A549 (cell line): ENCODE measurements around the gene RAVER1. TPM values are rescaled to one million over a fixed set of nuclear protein-coding genes. Genes with fewer than 3 reads are reported as not detected.
A peak's percentile ranks its signal among the peaks of the same experiment; 100 is the strongest.

Source experiments
- ATAC-seq, 2 experiments: fragments of 200-7000 bp in 1 of 2; fragments of >200 bp in 1 of 2; cut with Nextera tagmentation in 1 of 2; cut with Tn5 transposase in 1 of 2; 3 replicates each; pipeline versions ENCODE4 v1.8.0 to v1.9.1; 2018 to 2020; ENCODE audit warnings: mild to moderate bottlenecking in 1 of 2, moderate library complexity in 1 of 2
- CTCF ChIA-PET: fragments of 300-600 bp; sonication (Branson Sonifier 250); formaldehyde crosslinking; extraction: SDS; loops from one replicate; lab custom pipeline; 2021; ENCODE audit warnings: antibody characterized with exemption, inconsistent platforms; lab: Yijun Ruan, JAX
- POLR2A ChIA-PET: fragments of 350-600 bp; formaldehyde crosslinking; extraction: SDS; loops from one replicate; lab custom pipeline; 2021; ENCODE audit warnings: antibody characterized with exemption, inconsistent platforms; lab: Yijun Ruan, JAX
- DNase-seq, 2 experiments: peaks; one replicate each; pipeline versions ENCODE4 v3.0.0 to v3.0.0-alpha.2; 2011 to 2016; ENCODE audit warnings: low read depth in 1 of 2, low spot score in 1 of 2
- FAIRE-seq: peaks from 2 replicates; lab custom pipeline; 2011; peaks lifted over from hg19 to GRCh38; lab: Jason Lieb, UNC
- H3K27ac ChIP-seq, 2 experiments: fragments of >200 bp; sonication (Bioruptor Twin); formaldehyde crosslinking; 3 replicates each; pipeline ENCODE4 v1.5.1; 2016 to 2017
- H3K4me1 ChIP-seq: fragments of >200 bp; sonication (Bioruptor Twin); formaldehyde crosslinking; 3 replicates; pipeline ENCODE4 v1.6.1; 2016
- H3K4me2 ChIP-seq: fragments of >200 bp; sonication (Bioruptor Twin); formaldehyde crosslinking; 3 replicates; pipeline ENCODE4 v1.6.1; 2016
- H3K4me3 ChIP-seq: fragments of >200 bp; sonication (Bioruptor Twin); formaldehyde crosslinking; 3 replicates; pipeline ENCODE4 v1.5.1; 2016
- H3K9me3 ChIP-seq: fragments of >200 bp; sonication (Bioruptor Twin); formaldehyde crosslinking; 3 replicates; pipeline ENCODE4 v1.6.1; 2016
- ATOH8 ChIP-seq: fragments of 250-450 bp; sonication (Bioruptor Pico); IDR thresholded peaks from 2 replicates; pipeline ENCODE4 v1.5.0; 2020; ENCODE audit warnings: low read depth, mild to moderate bottlenecking, moderate library complexity
- BCL3 ChIP-seq: fragments of >200 bp; sonication (Bioruptor Twin); formaldehyde crosslinking; IDR thresholded peaks from 3 replicates; pipeline ENCODE4 v1.6.1; 2016
- BHLHE40 ChIP-seq: IDR thresholded peaks from 2 replicates; pipeline ENCODE4 v1.6.1; 2012; ENCODE audit warnings: low read depth, low read length, inconsistent platforms
- CBX2 ChIP-seq: fragments of 200-600 bp; sonication (generic); IDR thresholded peaks from 2 replicates; pipeline ENCODE4 v1.6.1; 2016; ENCODE audit warnings: low read depth, mild to moderate bottlenecking, borderline replicate concordance
- CEBPB ChIP-seq, 2 experiments: fragments of >200 bp in 1 of 2; sonication (Bioruptor Twin) in 1 of 2; formaldehyde crosslinking in 1 of 2; IDR thresholded peaks; 2 replicates each; pipeline ENCODE4 v1.6.1; 2012 to 2016
- CHD2 ChIP-seq: fragments of 150-350 bp; IDR thresholded peaks from 2 replicates; pipeline ENCODE4 v1.6.1; 2014; ENCODE audit warnings: low read length; ENCODE audit not compliant: partially characterized antibody
- EP300 ChIP-seq, 2 experiments: fragments of >200 bp; sonication (Bioruptor Twin); formaldehyde crosslinking; IDR thresholded peaks; 2 replicates in 1 of 2; 3 replicates in 1 of 2; pipeline ENCODE4 v1.6.1; 2016 to 2017
- FOSB ChIP-seq: fragments of 250-450 bp; sonication (Bioruptor Pico); IDR thresholded peaks from 2 replicates; pipeline ENCODE4 v1.5.0; 2020; ENCODE audit warnings: mild to moderate bottlenecking, moderate library complexity
- FOXS1 ChIP-seq: fragments of 250-450 bp; sonication (Bioruptor Pico); IDR thresholded peaks from 2 replicates; pipeline ENCODE4 v1.5.0; 2020; ENCODE audit warnings: mild to moderate bottlenecking, moderate library complexity
- HDAC2 ChIP-seq: fragments of 200-600 bp; sonication (generic); IDR thresholded peaks from 2 replicates; pipeline ENCODE4 v1.6.1; 2016
- HMGXB4 ChIP-seq: fragments of 250-450 bp; sonication (Bioruptor Pico); IDR thresholded peaks from 2 replicates; pipeline ENCODE4 v1.5.0; 2021; ENCODE audit warnings: mild to moderate bottlenecking, moderate library complexity, borderline replicate concordance
- HOXB5 ChIP-seq: fragments of 250-450 bp; sonication (Bioruptor Pico); IDR thresholded peaks from 2 replicates; pipeline ENCODE4 v1.5.0; 2020; ENCODE audit warnings: mild to moderate bottlenecking, moderate library complexity
- JUN ChIP-seq, 2 experiments: fragments of >200 bp; sonication (Bioruptor Twin); formaldehyde crosslinking; IDR thresholded peaks; 2 replicates in 1 of 2; 3 replicates in 1 of 2; pipeline ENCODE4 v1.6.1; 2016 to 2017
- MAZ ChIP-seq: fragments of 150-350 bp; IDR thresholded peaks from 2 replicates; pipeline ENCODE4 v1.6.1; 2014; ENCODE audit warnings: antibody characterized with exemption, low read depth, low read length, borderline replicate concordance
- NPAS2 ChIP-seq: fragments of 250-450 bp; sonication (Bioruptor Pico); IDR thresholded peaks from 2 replicates; pipeline ENCODE4 v1.8.0; 2022; ENCODE audit warnings: mild to moderate bottlenecking, moderate library complexity, borderline replicate concordance
- POLR2A ChIP-seq: IDR thresholded peaks from 2 replicates; pipeline ENCODE4 v1.6.1; 2012; ENCODE audit warnings: mild to moderate bottlenecking, low read length
- RAD21 ChIP-seq, 2 experiments: fragments of >200 bp in 1 of 2; sonication (Bioruptor Twin) in 1 of 2; formaldehyde crosslinking in 1 of 2; IDR thresholded peaks in 1 of 2; conservative IDR thresholded peaks in 1 of 2; 2 replicates in 1 of 2; 3 replicates in 1 of 2; pipeline ENCODE4 v1.6.1; 2012 to 2018; ENCODE audit warnings: inconsistent platforms in 1 of 2
- RCOR1 ChIP-seq: fragments of 150-350 bp; IDR thresholded peaks from 2 replicates; pipeline ENCODE4 v1.6.1; 2014; ENCODE audit warnings: antibody characterized with exemption, low read length, low read depth
- SMC3 ChIP-seq: fragments of >200 bp; sonication (Bioruptor Twin); formaldehyde crosslinking; IDR thresholded peaks from 3 replicates; pipeline ENCODE4 v1.6.1; 2018; ENCODE audit warnings: inconsistent platforms
- SREBF2 ChIP-seq: fragments of 450-650 bp; IDR thresholded peaks from 2 replicates; pipeline ENCODE4 v1.6.1; 2014; ENCODE audit warnings: mild to moderate bottlenecking, moderate library complexity
- TP53 ChIP-seq: fragments of 250-450 bp; sonication (Bioruptor Pico); IDR thresholded peaks from 2 replicates; pipeline ENCODE4 v1.5.0; 2021; ENCODE audit warnings: mild to moderate bottlenecking, moderate library complexity
- ZC3H11A ChIP-seq: fragments of 450-650 bp; IDR thresholded peaks from 2 replicates; pipeline ENCODE4 v1.6.1; 2014; ENCODE audit warnings: antibody characterized with exemption, mild to moderate bottlenecking
- ZFP36 ChIP-seq: fragments of 450-650 bp; IDR thresholded peaks from 2 replicates; pipeline ENCODE4 v1.6.1; 2014; ENCODE audit warnings: borderline replicate concordance; ENCODE audit not compliant: partially characterized antibody
- WGBS: methylation state at CpG from one replicate; pipeline ENCODE4 v1.1.6; 2017; ENCODE audit errors: missing lambda C conversion rate; 5-methylcytosine and 5-hydroxymethylcytosine counted together
- polyA plus RNA-seq, 4 experiments: library from polyadenylated mRNA; depleted of rRNA in 3 of 4; stranded (reverse); fragments of >200 nt; fragmentation: RNase III in 1 of 4; extraction: RNeasy Plus Mini Kit Qiagen cat#74134 plus additional on column Dnase treatment in 1 of 4; gene quantifications; 2 replicates in 3 of 4; 3 replicates in 1 of 4; pipeline ENCODE4 v1.2.3, GENCODE V29; 2011 to 2017

The RAVER1 gene
- polyA plus RNA-seq, 2 of the 4 experiments (the other 2 are of a cell fraction), result 1.8 to 22.1 TPM

DNA sequence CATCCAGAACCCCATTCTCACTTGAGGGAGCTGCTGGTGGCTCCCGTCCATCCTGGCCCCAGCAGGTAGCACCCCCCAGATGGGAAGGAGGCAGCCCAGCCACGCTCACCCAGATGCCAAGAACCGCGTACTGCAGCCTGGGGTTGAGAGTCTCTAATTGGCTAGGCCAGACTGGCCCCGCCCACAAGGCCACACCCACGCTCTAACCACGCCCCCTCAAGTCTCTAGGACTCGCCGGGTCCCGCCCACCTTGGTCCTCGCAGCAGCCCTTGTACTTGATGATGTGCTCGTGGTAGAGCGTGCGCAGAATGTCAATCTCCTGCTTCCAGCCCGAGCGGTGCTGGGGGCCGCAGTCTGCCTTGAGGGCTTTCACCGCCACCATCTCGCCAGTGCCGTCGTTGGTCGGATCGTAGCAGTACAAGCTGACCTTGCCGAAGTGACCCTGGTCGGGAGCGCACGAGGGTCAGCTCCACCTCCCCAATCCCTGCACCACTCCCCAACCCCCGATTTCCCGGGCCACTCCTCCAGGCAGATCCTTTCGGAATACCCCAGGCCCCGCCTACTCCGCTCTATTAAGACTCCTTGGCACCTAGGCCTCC lies 20.6 kb upstream of the RAVER1 start (continued):
- TF ChIP-seq RAD21 (conservative IDR thresholded peaks at IDR 0.05 in 1 of 2, IDR thresholded peaks at IDR 0.05 in 1 of 2) (no peak), HDAC2 (no peak), SMC3 (no peak), ZC3H11A (no peak), ATOH8 (CRISPR knock-in tag) (no peak), BCL3 (no peak)

GRCh38 chr19:10352764-10353671 lies 19.7 kb upstream of the RAVER1 start:
- CTCF ChIA-PET, result interaction anchor here (1.0 kb wide), 1 partner anchor 9 kb away, joined by 3 read pairs; no protein-coding TSS in a partner anchor
- peak; percentile 39 to 48; a peak in 4 of 6 replicates for ATAC-seq
- DNase-seq, result no peak
- TF ChIP-seq BCL3 (no peak), RCOR1 (no peak), FOSB (CRISPR knock-in tag) (no peak), RAD21 (conservative IDR thresholded peaks at IDR 0.05 in 1 of 2, IDR thresholded peaks at IDR 0.05 in 1 of 2) (no peak), HOXB5 (CRISPR knock-in tag) (no peak), CEBPB (IDR thresholded peaks at IDR 0.05) (no peak), HDAC2 (no peak), NPAS2 (CRISPR knock-in tag) (no peak), SREBF2 (no peak), EP300 (IDR thresholded peaks at IDR 0.05) (no peak), FOXS1 (CRISPR knock-in tag) (no peak), POLR2A (no peak), HMGXB4 (CRISPR knock-in tag) (no peak), BHLHE40 (no peak), JUN (IDR thresholded peaks at IDR 0.05) (no peak), CBX2 (no peak), MAZ (no peak), TP53 (CRISPR knock-in tag) (no peak), ZFP36 (no peak), CHD2 (no peak)
- TF ChIP-seq, all 56 proteins: peak for 0
- no peak overlapping the region for H3K27ac ChIP-seq
- WGBS, result 91% methylated on average over 35 of the region's 63 CpGs
- POLR2A ChIA-PET, result no interaction called here
- no peak for FAIRE-seq
- no peak overlapping the region for H3K4me2 ChIP-seq
- no peak overlapping the region for H3K4me3 ChIP-seq
- no peaks in the 10 kb centered on the region for H3K4me1 ChIP-seq
- no peaks in the 10 kb centered on the region for H3K9me3 ChIP-seq
